ENCODE results near the gene ABTB2. TPM values are rescaled to one million over a fixed set of nuclear protein-coding genes. Genes with fewer than 3 reads are reported as not detected.

ABTB2 gene
- total RNA-seq, 4 donors from 2014 or later: 7.1 to 9.3 (median 7.7) TPM

DNA sequence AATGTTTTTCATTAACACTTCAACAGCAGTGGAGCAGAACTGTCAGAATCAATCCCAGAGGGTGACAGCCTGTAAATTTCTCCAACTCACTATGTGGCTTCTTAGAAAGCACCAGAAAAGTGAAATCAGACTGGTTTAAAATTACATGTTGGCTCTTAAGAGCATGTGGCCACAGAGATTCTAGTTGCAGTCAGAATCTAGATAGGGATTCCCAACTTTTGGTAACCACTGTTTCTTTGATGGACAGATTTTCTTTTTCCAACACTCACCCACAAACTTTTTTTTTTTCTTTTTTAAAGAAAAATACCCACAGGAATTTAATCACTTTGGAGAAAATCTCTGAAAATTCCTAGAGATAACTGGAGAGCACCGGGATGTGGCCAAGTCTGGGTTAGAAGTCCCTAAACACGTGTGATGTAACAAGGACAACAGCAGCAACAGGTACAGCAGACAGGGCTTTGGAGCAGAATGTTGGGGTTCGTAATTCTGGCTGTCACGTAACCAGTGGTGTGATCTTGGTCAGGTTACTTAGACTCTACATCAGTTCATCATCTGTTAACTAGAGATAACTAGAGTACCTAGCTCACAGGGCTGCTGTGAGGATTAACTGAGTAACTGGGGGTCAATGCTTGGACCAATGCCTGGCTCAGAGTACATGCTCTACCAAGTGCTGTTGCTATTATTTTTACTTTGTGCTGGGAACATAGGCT lies 152.3 kb downstream of the ABTB2 start:
- DNase-seq (ENCODE audit: low spot score in 2 of 2): no peak
- no peak for TF ChIP-seq POLR2A (IDR thresholded peaks at IDR 0.05)
- no peak for TF ChIP-seq EP300 (IDR thresholded peaks at IDR 0.05)
- TF ChIP-seq, protein P1, sequence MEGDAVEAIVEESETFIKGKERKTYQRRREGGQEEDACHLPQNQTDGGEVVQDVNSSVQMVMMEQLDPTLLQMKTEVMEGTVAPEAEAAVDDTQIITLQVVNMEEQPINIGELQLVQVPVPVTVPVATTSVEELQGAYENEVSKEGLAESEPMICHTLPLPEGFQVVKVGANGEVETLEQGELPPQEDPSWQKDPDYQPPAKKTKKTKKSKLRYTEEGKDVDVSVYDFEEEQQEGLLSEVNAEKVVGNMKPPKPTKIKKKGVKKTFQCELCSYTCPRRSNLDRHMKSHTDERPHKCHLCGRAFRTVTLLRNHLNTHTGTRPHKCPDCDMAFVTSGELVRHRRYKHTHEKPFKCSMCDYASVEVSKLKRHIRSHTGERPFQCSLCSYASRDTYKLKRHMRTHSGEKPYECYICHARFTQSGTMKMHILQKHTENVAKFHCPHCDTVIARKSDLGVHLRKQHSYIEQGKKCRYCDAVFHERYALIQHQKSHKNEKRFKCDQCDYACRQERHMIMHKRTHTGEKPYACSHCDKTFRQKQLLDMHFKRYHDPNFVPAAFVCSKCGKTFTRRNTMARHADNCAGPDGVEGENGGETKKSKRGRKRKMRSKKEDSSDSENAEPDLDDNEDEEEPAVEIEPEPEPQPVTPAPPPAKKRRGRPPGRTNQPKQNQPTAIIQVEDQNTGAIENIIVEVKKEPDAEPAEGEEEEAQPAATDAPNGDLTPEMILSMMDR (IDR thresholded peaks at IDR 0.05): no peak
- Histone ChIP-seq H3K9me3 (no peaks in the 10 kb centered on the region), H3K36me3 (peaks cover 0 to 20% (median 0%) of the 10 kb centered on the region in 3 donors), H3K27me3 (no peaks in the 10 kb centered on the region), H3K27ac (no peak overlapping the region), H3K4me1 (peaks cover 0 to 13% (median 6%) of the 10 kb centered on the region in 4 donors), H3K4me3 (no peak overlapping the region)
- WGBS, 2 donors: 67 to 72% methylated on average over 4 of the region's 4 CpGs

DNA sequence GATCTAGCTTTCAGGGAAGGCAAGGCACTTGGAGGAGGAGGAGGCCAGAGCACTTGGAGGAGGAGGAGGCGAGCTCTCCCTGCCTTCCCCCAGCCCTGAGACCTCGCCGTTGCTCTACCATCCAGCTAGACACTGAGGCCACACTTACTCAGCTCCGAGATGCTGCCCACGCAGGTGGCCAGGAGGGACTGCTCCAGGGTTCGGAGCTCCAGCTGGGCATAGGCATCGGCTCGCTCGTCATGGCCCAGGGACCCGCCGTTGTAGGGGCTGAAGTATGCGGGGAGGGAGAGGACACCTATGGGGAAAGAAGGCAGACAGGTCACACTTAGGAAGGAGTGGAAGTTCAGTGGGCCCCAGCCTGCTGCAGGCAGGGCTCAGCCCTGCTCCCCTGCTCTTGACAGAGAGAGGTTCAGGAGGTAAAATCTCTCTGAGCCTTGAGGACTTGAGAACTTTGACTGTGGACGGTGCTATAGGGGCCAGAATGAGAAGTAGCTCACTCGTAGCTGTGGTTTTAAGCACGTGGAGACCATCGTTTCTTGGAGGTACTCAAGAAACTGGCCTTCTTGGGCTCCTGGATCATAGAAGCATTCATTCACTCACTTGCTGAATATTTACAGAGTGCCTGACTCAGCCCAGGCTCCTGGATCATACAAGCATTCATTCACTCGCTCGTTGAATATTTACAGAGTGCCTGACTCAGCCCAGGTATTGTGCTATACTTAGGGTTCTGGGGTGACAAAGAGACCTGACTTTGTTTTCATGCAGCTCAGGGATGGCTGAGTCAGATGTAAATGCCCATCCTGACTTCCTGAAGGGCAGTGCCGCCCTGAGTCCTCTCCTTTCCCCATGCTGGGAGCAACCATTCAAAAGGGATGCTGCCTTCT lies 153.2 kb downstream of the ABTB2 start:
- DNase-seq (ENCODE audit: low spot score in 2 of 2): no peak
- Histone ChIP-seq H3K4me3 (no peak overlapping the region), H3K27ac (no peak overlapping the region), H3K36me3 (peaks cover 0 to 20% (median 0%) of the 10 kb centered on the region in 3 donors), H3K9me3 (no peaks in the 10 kb centered on the region), H3K27me3 (no peaks in the 10 kb centered on the region), H3K4me1 (peaks cover 0 to 13% (median 6%) of the 10 kb centered on the region in 4 donors)
- TF ChIP-seq EP300 (IDR thresholded peaks at IDR 0.05): no peak
- WGBS, 2 donors: 85 to 86% methylated on average over 19 of the region's 19 CpGs

DNA sequence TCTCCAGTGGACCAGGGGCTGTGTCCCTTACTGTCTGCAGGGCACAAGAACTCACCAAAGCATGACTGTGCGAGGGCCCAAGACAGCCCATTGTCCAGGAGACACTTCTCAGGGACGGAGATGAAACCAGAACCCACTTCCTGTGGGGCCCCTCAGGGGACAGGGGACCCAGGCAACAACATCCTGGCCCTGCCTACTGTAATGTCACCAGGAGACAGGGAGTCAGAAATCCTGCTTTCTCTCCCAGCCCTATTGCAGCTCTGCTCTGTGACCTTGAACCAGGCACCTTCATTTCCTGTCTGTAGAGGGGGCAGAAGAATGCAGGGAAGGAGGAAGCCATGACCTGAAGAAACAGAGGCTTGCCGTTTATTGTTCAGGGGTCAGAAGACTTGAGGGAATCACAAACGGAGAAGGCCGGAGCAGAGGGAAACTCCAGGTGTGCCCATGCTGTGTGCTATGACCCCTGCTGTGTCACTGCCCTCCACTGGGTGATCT lies 154.4 kb downstream of the ABTB2 start:
- no peaks in the 10 kb centered on the region for H3K9me3 ChIP-seq
- no peak overlapping the region for H3K4me3 ChIP-seq
- no peaks in the 10 kb centered on the region for H3K27me3 ChIP-seq
- 79 to 81% methylated on average over 5 of the region's 5 CpGs for WGBS, 2 donors
- DNase-seq (ENCODE audit: low spot score in 2 of 2): no peak
- H3K36me3 ChIP-seq: peaks cover 0 to 20% (median 0%) of the 10 kb centered on the region in 3 donors
- peaks cover 0 to 12% (median 6%) of the 10 kb centered on the region in 4 donors for H3K4me1 ChIP-seq
- TF ChIP-seq, protein P1 (IDR thresholded peaks at IDR 0.05): no peak
- TF ChIP-seq POLR2A (IDR thresholded peaks at IDR 0.05) (no peak), EP300 (IDR thresholded peaks at IDR 0.05) (no peak)
- H3K27ac ChIP-seq: no peak overlapping the region

DNA sequence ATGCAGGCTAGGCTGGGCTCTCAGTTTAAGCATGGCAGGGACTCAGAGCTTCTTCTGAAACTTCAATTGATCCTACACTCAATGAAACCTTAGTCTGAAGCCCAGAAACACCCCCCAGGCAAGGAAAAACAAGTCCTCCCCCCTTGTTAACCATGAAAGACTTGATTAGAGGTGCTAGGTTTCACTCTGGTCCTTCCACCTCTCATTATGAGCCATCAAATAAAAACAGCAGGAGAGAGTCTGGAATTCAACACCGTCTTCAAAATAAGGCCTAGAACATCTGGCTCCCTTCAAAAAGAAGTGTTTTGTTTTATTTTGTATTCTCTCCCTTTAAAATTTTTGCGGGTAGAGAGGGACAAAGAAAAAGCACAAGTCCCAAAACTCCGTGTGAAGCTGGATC lies 156.7 kb downstream of the ABTB2 start:
- DNase-seq (ENCODE audit: low spot score in 2 of 2): no peak
- Histone ChIP-seq H3K27ac (no peak overlapping the region), H3K9me3 (no peaks in the 10 kb centered on the region), H3K4me1 (no peaks in the 10 kb centered on the region), H3K36me3 (peaks cover 0 to 33% (median 0%) of the 10 kb centered on the region in 3 donors), H3K4me3 (no peak overlapping the region), H3K27me3 (no peaks in the 10 kb centered on the region)
- 52 to 59% methylated on average over 3 of the region's 3 CpGs for WGBS, 2 donors
- TF ChIP-seq, protein P1 (IDR thresholded peaks at IDR 0.05): no peak
- TF ChIP-seq POLR2A (IDR thresholded peaks at IDR 0.05) (no peak), EP300 (IDR thresholded peaks at IDR 0.05) (no peak)

DNA sequence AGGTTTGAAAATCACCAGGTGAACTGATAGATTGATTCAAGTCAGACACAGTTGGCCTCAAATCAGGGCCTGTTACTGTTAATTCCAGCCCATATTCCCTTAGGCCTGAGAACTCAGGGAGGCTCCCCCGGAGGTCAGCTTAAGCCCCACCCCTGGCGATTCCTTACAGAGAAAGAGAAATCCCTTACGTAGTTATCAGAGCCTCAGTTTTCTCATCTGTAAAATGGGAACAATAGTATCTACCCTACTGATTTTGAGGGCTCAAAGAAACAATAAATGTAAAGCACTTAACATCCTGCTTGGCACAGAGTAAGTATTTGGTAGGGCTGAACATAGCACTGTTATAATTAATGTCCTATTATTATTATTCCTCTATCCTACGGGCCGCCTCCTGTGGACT lies 158.3 kb downstream of the ABTB2 start:
- Histone ChIP-seq H3K36me3 (peaks cover 0 to 36% (median 0%) of the 10 kb centered on the region in 3 donors), H3K27me3 (no peaks in the 10 kb centered on the region), H3K4me1 (no peaks in the 10 kb centered on the region), H3K4me3 (no peak overlapping the region), H3K27ac (no peak overlapping the region), H3K9me3 (no peaks in the 10 kb centered on the region)
- no peak for DNase-seq (ENCODE audit: low spot score in 2 of 2)
- TF ChIP-seq EP300 (IDR thresholded peaks at IDR 0.05): no peak
- TF ChIP-seq POLR2A (IDR thresholded peaks at IDR 0.05): no peak
- TF ChIP-seq, protein P1 (IDR thresholded peaks at IDR 0.05): no peak
- WGBS, 2 donors: 71 to 78% methylated on average over 5 of the region's 5 CpGs

All from tibial nerve (tissue), 4 donors.